NB4 (cell line): ENCODE data around the gene BRWD1.

Experiments used
- CTCF ChIP-seq: IDR thresholded peaks from one replicate; pipeline ENCODE4 v1.5.1; 2012; ENCODE audit warnings: low read depth, low read length
- MYC ChIP-seq: IDR thresholded peaks from 2 replicates; pipeline ENCODE4 v1.6.1; 2011; ENCODE audit warnings: low read depth, low read length
- POLR2A ChIP-seq: IDR thresholded peaks from 2 replicates; pipeline ENCODE4 v1.6.1; 2011; ENCODE audit warnings: mild to moderate bottlenecking; ENCODE audit not compliant: insufficient read length; ENCODE audit errors: extremely low read depth
- TF ChIP-seq, protein P1 (sequence below): IDR thresholded peaks from 2 replicates; pipeline ENCODE4 v1.6.1; 2011; ENCODE audit warnings: low read depth, low read length

DNA sequence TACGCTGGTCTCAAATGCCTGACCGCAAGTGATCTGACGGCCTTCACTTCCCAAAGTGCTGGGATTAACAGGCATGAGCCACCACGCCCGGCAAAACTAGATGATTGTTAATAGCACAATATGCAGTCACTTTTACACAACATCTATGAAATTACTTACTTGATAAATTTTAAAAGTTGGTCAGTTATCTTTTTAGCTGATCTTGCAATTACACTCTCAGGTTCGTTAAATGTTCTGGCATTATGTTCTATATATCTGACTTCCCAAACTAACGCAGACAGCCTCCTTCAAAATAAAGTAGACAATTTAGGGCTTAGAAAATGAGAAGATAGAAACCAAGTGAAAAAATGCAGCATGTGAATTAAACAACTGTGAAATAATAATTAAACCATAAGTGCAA lies 98.4 kb downstream of the BRWD1 start:
- TF ChIP-seq CTCF, result no peak
- TF ChIP-seq POLR2A, result no peak
- TF ChIP-seq, protein P1, sequence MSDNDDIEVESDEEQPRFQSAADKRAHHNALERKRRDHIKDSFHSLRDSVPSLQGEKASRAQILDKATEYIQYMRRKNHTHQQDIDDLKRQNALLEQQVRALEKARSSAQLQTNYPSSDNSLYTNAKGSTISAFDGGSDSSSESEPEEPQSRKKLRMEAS, result no peak
- TF ChIP-seq MYC, result no peak
